Endothelial cell of umbilical vein (primary cell): ENCODE results near the gene SDK2. TPM values are rescaled to one million over a fixed set of nuclear protein-coding genes. Genes with fewer than 3 reads are reported as not detected.

Experiments
- BruUV-seq: library from RNA; stranded (reverse); fragments of 400-500 nt; replicated peaks from 2 replicates; lab custom pipeline; 2021; lab: Mats Ljungman, UMichigan
- CTCF ChIA-PET: fragments of 300-600, 350-600 bp; sonication (Branson Sonifier 250); formaldehyde crosslinking; loops from one replicate; lab custom pipeline; 2021; ENCODE audit warnings: antibody characterized with exemption, inconsistent platforms; lab: Charles Lee
- POLR2A ChIA-PET: fragments of 300-600, 350-600 bp; sonication (Branson Sonifier 250); formaldehyde crosslinking; loops from one replicate; lab custom pipeline; 2021; ENCODE audit warnings: antibody characterized with exemption, inconsistent platforms; lab: Charles Lee
- DNase-seq: peaks from one replicate; pipeline ENCODE4 v3.0.0-alpha.2; 2011; ENCODE audit warnings: low read depth, low spot score
- FAIRE-seq: peaks from 2 replicates; lab custom pipeline; 2011; peaks lifted over from hg19 to GRCh38; lab: Jason Lieb, UNC
- H2AFZ ChIP-seq: 2 replicates; pipeline ENCODE4 v1.6.0; 2012; ENCODE audit warnings: low read depth, low read length, control low read depth, inconsistent platforms
- H3K27ac ChIP-seq: 2 replicates; pipeline ENCODE4 v1.5.1; 2011; ENCODE audit warnings: low read depth, mild to moderate bottlenecking, control low read depth, low read length, moderate library complexity; ENCODE audit not compliant: insufficient read depth
- H3K27me3 ChIP-seq, 2 experiments: 2 replicates each; pipeline versions ENCODE4 v1.6.0 to v1.6.1; 2011; ENCODE audit warnings: low read length in 2 of 2, mixed read lengths in 1 of 2; ENCODE audit not compliant: control insufficient read depth in 2 of 2, insufficient read depth in 2 of 2
- H3K36me3 ChIP-seq, 2 experiments: 2 replicates in 1 of 2; 3 replicates in 1 of 2; pipeline ENCODE4 v1.5.1; 2011; ENCODE audit warnings: low read length in 2 of 2, mild to moderate bottlenecking in 1 of 2, moderate library complexity in 1 of 2; ENCODE audit not compliant: control insufficient read depth in 2 of 2, insufficient read depth in 2 of 2; ENCODE audit errors: extremely low read depth in 1 of 2
- H3K4me1 ChIP-seq: 3 replicates; pipeline ENCODE4 v1.5.1; 2011; ENCODE audit warnings: mild to moderate bottlenecking, low read length; ENCODE audit not compliant: control insufficient read depth, insufficient read depth; ENCODE audit errors: extremely low read depth
- H3K4me2 ChIP-seq: 2 replicates; pipeline ENCODE4 v1.6.1; 2011; ENCODE audit warnings: low read length, control low read depth, mixed read lengths; ENCODE audit not compliant: insufficient read depth
- H3K4me3 ChIP-seq, 3 experiments: fragments of 200-600 bp in 1 of 3; sonication (generic), shearing (Covaris generic) in 1 of 3; replicated peaks in 1 of 3; 2 replicates each; pipeline ENCODE4 v1.5.1; 2011 to 2016; ENCODE audit warnings: control low read depth in 3 of 3, low read length in 3 of 3, mild to moderate bottlenecking in 2 of 3, inconsistent platforms in 1 of 3, low read depth in 1 of 3, moderate library complexity in 1 of 3; ENCODE audit not compliant: insufficient read depth in 1 of 3
- H3K79me2 ChIP-seq: 2 replicates; pipeline ENCODE4 v1.6.0; 2012; ENCODE audit warnings: low read length, inconsistent platforms; ENCODE audit not compliant: control insufficient read depth, insufficient read depth
- H3K9ac ChIP-seq: replicated peaks from 2 replicates; pipeline ENCODE3; 2011; ENCODE audit warnings: low read length, control low read depth; ENCODE audit not compliant: insufficient read depth; ENCODE audit errors: extremely low read depth
- H3K9me1 ChIP-seq: replicated peaks from 3 replicates; pipeline ENCODE4 v1.6.0; 2011; ENCODE audit warnings: mild to moderate bottlenecking, low read length; ENCODE audit not compliant: control insufficient read depth, insufficient read depth; ENCODE audit errors: extremely low read depth
- H3K9me3 ChIP-seq: replicated peaks from 2 replicates; pipeline ENCODE4 v1.5.1; 2012; ENCODE audit warnings: low read length, inconsistent platforms; ENCODE audit not compliant: control insufficient read depth, insufficient read depth
- H4K20me1 ChIP-seq: replicated peaks from 2 replicates; pipeline ENCODE3; 2011; ENCODE audit warnings: mild to moderate bottlenecking, low read length; ENCODE audit not compliant: control insufficient read depth, insufficient read depth; ENCODE audit errors: extremely low read depth
- EZH2 ChIP-seq: IDR thresholded peaks from 2 replicates; pipeline ENCODE4 v1.6.1; 2012; ENCODE audit warnings: borderline replicate concordance, low read depth, mild to moderate bottlenecking, moderate library complexity, low read length, inconsistent platforms; ENCODE audit not compliant: severe bottlenecking
- FOS ChIP-seq: IDR thresholded peaks from 2 replicates; pipeline ENCODE4 v1.6.1; 2011; ENCODE audit warnings: mild to moderate bottlenecking, low read length, moderate library complexity, borderline replicate concordance; ENCODE audit not compliant: insufficient read depth
- GATA2 ChIP-seq: IDR thresholded peaks from 2 replicates; pipeline ENCODE4 v1.7.0; 2011; ENCODE audit warnings: low read depth, mild to moderate bottlenecking, moderate library complexity, mixed read lengths, low read length; ENCODE audit not compliant: insufficient read length, insufficient read depth
- JUN ChIP-seq: IDR thresholded peaks from 2 replicates; pipeline ENCODE4 v1.6.1; 2011; ENCODE audit warnings: borderline replicate concordance, low read depth; ENCODE audit not compliant: insufficient read length, insufficient read depth
- MAX ChIP-seq: IDR thresholded peaks from 2 replicates; pipeline ENCODE4 v1.6.1; 2011; ENCODE audit not compliant: insufficient read depth, insufficient read length
- POLR2A ChIP-seq: IDR thresholded peaks from 2 replicates; pipeline ENCODE4 v1.6.1; 2012; ENCODE audit warnings: low read depth, mild to moderate bottlenecking, control low read depth, low read length
- POLR2AphosphoS5 ChIP-seq: IDR thresholded peaks from 2 replicates; pipeline ENCODE4 v1.6.1; 2012; ENCODE audit warnings: low read depth, mild to moderate bottlenecking, control low read depth, low read length, moderate library complexity; ENCODE audit not compliant: insufficient read depth
- dilution Hi-C: fragments of 300-500 bp; cut with MboI; formaldehyde crosslinking; loops from one replicate; pipeline ENCODE4 v1.15.0; 2019; ENCODE audit warnings: low sequenced_read_pairs; ENCODE audit not compliant: extremely low pct_ligation_motif_present
- intact Hi-C: fragments of 100-400 bp; cut with micrococcal nuclease; formaldehyde crosslinking; loops from one replicate; pipeline ENCODE4 v1.10.0; 2022
- polyA plus RNA-seq, 4 experiments: library from polyadenylated mRNA; depleted of rRNA in 3 of 4; stranded (reverse) in 3 of 4; unstranded in 1 of 4; fragments of >200 nt; gene quantifications; 2 replicates each; pipeline versions ENCODE4 v1.2.1 to v1.2.3, GENCODE V29; 2011 to 2012; ENCODE audit warnings: missing spikeins in 1 of 4
- total RNA-seq: library from RNA; stranded (reverse); gene quantifications from 2 replicates; pipeline ENCODE4 v1.2.3, GENCODE V29; 2021
- TF ChIP-seq, protein P1 (sequence below), 2 donors: IDR thresholded peaks; 1 replicate in 1 of 2; 2 replicates in 1 of 2; pipeline ENCODE4 v1.5.1; 2011; ENCODE audit warnings: low read length in 2 of 2, mild to moderate bottlenecking in 2 of 2, moderate library complexity in 2 of 2, control low read depth in 1 of 2, inconsistent platforms in 1 of 2, low read depth in 1 of 2; ENCODE audit not compliant: insufficient read depth in 1 of 2; ENCODE audit errors: extremely low read depth in 1 of 2

Gene SDK2
- total and polyA plus RNA-seq, 2 donors (not counting 3 experiments of a cell fraction or from before 2014, with no cell fraction given): not detected

- Histone ChIP-seq H3K27me3 (no peaks in the 10 kb centered on the region), H3K4me3 (no peak overlapping the region), H3K27ac (no peak overlapping the region), H3K4me2 (no peak overlapping the region), H3K9ac (no peak overlapping the region), H3K4me1 (no peaks in the 10 kb centered on the region), H4K20me1 (no peaks in the 10 kb centered on the region), H3K79me2 (no peaks in the 10 kb centered on the region), H3K9me1 (no peaks in the 10 kb centered on the region), H3K9me3 (no peaks in the 10 kb centered on the region), H3K36me3 (no peaks in the 10 kb centered on the region), H2AFZ (no peak overlapping the region)
- no TSS peak for BruUV-seq
- DNase-seq (no peak), FAIRE-seq (no peak)
- TF ChIP-seq FOS: no peak
- no peak for TF ChIP-seq EZH2
- TF ChIP-seq POLR2AphosphoS5: no peak
- TF ChIP-seq, protein P1, sequence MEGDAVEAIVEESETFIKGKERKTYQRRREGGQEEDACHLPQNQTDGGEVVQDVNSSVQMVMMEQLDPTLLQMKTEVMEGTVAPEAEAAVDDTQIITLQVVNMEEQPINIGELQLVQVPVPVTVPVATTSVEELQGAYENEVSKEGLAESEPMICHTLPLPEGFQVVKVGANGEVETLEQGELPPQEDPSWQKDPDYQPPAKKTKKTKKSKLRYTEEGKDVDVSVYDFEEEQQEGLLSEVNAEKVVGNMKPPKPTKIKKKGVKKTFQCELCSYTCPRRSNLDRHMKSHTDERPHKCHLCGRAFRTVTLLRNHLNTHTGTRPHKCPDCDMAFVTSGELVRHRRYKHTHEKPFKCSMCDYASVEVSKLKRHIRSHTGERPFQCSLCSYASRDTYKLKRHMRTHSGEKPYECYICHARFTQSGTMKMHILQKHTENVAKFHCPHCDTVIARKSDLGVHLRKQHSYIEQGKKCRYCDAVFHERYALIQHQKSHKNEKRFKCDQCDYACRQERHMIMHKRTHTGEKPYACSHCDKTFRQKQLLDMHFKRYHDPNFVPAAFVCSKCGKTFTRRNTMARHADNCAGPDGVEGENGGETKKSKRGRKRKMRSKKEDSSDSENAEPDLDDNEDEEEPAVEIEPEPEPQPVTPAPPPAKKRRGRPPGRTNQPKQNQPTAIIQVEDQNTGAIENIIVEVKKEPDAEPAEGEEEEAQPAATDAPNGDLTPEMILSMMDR (IDR thresholded peaks at IDR 0.05; ENCODE audit: extremely low read depth in 1 of 2, insufficient read depth in 1 of 2, low read depth in 1 of 2, low read length in 2 of 2): no peak
- ChIA-PET POLR2A (no interaction called here), CTCF (interaction anchor here (0.7 to 1.6 kb wide), 2 partner anchors 167 to 836 kb away, joined by 3 to 4 read pairs; no protein-coding TSS in a partner anchor)
- intact Hi-C loops: no loop called here
- dilution Hi-C loops: no loop called here
Observed at GRCh38 chr17:73363442-73364154, 280.6 kb downstream of the SDK2 start.

- Histone ChIP-seq H3K9ac (no peak overlapping the region), H2AFZ (no peak overlapping the region), H3K9me3 (no peaks in the 10 kb centered on the region), H3K27ac (no peak overlapping the region), H4K20me1 (no peaks in the 10 kb centered on the region), H3K4me2 (no peak overlapping the region), H3K9me1 (no peaks in the 10 kb centered on the region), H3K4me1 (no peaks in the 10 kb centered on the region), H3K79me2 (no peaks in the 10 kb centered on the region), H3K4me3 (no peak overlapping the region), H3K27me3 (no peaks in the 10 kb centered on the region), H3K36me3 (no peaks in the 10 kb centered on the region)
- no peak for DNase-seq
- no TSS peak for BruUV-seq
- POLR2A ChIA-PET: no interaction called here
- TF ChIP-seq JUN (no peak), GATA2 (no peak), FOS (no peak), POLR2A (no peak), MAX (no peak), EZH2 (no peak), POLR2AphosphoS5 (no peak)
- TF ChIP-seq, protein P1 (IDR thresholded peaks at IDR 0.05; ENCODE audit: extremely low read depth in 1 of 2, insufficient read depth in 1 of 2, low read depth in 1 of 2, low read length in 2 of 2): no peak
- intact Hi-C loops (no loop called here), dilution Hi-C loops (no loop called here)
- FAIRE-seq: no peak
- CTCF ChIA-PET: interaction anchor here (1.4 kb wide), 1 partner anchor 12 kb away, joined by 3 read pairs; no protein-coding TSS in a partner anchor
Observed at GRCh38 chr17:73362697-73363096, 281.5 kb downstream of the SDK2 start.
